AML-193 (cell line): ENCODE data around the gene SKIC8.
A peak's percentile ranks its signal among the peaks of the same experiment; 100 is the strongest.

Experiments used
- DNase-seq, 2 experiments: peaks; one replicate each; lab custom pipeline; 2025; lab: John Stamatoyannopoulos, UW

Gene SKIC8

DNA sequence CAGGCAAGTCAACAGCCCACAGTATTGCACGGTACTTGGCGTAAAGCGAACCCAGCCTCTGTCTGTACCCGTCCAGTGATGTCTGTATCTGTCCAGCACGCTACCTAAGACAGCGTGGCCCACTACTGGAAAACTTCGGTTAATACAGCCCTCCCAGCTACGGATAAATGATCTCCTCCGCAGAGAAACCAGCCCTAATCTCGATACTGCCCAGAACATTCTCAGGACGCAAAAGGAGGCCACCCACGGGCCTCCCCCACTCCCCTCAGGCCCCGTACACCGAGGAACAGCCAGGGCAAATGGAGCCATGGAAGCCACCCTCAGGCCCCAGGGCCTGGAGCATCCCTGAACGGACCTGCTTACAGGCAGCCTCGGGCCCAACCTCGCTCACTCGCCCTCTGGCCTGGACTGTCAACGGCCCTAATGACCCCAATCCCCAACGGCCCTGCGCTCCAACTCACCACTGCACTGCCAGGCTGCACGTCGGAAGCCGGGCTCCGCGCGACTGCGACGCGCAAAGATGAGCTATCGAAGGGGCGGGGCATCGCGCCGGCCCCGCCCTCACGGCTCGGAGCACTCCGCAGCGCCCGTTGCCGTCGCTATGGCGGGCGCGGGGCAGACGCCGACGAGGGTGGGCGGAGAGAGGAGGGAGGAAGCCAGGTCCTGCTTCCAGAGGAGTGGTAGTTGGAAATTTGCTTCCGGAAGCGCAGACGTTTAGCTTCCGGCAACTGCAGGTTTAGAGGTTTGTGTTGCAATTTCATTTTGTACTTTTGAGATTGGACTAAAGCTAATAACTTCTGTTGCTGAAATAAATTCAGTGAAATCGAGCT, at the start of gene SKIC8:
Gene SKIC8 (minus strand): TSS at position 509 of the 830 bp plus-strand sequence. CDS start 3,923 bp downstream, outside the sequence.
- peak; percentile 96 for DNase-seq

DNA sequence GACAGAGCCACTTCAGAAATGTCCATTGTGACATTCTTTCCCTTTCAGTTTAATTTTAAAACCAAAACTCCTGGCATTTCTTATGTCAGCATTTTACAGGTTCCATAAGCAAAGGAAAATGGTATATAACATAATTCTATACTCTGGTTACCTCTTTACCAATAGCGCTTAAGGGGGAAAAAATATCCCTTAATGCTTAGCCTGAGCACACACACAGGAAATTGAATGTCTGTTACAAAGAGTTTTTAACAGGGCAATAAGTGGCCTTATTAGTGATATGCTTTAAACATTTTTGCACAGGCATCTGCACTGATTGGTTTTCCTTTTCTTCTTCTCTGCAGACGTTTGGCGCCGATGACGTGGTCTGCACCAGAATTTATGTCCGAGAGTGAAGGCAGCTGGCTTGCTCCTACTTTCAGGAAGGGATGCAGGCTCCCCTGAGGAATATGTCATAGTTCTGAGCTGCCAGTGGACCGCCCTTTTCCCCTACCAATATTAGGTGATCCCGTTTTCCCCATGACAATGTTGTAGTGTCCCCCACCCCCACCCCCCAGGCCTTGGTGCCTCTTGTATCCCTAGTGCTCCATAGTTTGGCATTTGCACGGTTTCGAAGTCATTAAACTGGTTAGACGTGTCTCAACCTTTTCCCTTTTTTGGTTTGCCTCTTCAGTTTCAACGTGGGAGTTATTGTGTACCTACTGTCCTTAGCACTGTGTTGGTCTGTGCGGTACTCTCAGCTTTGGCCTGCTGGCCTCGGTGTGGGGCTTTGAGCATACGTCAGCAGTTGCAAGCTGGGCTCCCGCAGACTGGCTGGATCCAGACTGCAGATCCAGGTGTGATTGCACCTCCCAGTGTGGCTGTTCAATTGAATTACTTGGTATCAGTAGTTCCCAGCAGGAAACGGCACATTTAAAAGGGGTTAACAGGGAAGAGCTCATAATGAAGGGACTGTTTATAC, 48.5 kb upstream of the SKIC8 start:
- DNase-seq, result no peak

DNA sequence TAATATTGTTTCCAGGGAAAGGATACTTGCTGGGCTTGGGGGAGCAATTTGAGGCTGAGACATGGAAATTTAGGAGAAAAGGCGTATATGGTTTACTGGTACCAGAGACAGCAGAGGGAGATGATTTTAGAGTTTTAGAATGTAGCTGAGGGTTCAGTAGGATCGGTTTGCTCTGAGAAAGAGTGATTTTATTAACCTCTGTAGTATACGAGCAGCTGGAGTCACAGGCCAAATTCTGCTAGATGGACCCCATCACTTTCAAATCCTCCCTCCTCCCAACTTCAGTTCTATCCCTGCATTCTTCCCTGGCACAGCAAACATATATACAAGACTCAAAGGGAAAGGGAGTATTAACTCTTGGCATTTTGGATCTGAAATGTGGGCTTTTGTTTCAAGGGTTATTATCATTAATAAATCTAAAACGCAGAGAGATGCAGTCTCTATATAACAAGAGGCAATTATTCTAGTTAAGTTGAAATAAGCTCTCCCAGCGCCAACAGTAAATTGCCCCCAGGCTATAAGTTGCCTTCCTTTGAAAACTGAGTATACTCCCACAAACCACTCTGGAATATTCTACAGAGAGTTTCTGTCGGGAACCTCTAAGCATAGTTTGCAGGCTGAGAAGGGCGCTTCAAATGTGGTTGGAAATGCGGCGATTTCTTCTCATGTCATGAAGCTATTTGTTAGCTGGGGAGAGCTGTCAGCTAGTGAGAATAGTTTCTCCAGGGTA, 46.2 kb upstream of the SKIC8 start:
- no peak for DNase-seq

DNA sequence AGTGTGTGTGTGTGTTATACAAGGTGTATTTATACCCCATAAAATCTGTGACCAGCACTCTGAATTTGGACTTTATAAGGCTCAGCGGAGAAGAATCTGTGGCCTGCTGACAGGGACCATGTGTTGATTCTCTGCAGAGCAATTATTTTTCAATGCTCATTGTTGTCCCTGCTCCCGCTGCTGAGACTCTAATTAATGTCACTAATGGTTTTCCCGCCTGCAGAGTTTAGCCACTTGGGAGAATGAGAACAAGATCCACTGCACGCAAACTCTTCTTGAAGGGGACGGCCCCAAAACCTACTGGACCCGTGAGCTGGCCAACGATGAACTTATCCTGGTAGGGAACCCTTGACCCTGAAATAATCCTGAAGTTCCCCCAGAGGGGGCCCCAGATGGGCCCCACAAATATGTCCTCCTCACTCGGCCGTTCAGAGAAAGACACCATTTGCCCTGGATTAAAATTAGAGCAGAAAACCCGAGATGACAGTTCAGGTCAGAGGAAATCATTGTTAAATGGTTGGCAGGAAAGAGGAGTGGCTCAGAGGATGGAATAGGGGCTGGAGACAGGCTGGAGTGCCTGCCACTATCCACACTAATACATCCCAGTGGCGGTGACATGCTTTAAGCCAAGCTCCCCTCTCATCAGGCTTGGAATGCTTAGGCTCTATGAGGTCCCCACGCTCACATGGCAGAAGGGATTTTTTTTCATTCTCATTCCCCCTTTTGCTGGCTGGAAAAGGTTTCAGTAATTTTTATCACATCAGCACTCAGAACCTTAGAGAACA, 44.1 kb upstream of the SKIC8 start:
- DNase-seq, result no peak

- DNase-seq, result no peak
Observed at GRCh38 chr15:78342021-78342420, 42.6 kb upstream of the SKIC8 start.

GRCh38 chr15:78341057-78341987, 41.9 kb upstream of the SKIC8 start:
- DNase-seq, result no peak

DNA sequence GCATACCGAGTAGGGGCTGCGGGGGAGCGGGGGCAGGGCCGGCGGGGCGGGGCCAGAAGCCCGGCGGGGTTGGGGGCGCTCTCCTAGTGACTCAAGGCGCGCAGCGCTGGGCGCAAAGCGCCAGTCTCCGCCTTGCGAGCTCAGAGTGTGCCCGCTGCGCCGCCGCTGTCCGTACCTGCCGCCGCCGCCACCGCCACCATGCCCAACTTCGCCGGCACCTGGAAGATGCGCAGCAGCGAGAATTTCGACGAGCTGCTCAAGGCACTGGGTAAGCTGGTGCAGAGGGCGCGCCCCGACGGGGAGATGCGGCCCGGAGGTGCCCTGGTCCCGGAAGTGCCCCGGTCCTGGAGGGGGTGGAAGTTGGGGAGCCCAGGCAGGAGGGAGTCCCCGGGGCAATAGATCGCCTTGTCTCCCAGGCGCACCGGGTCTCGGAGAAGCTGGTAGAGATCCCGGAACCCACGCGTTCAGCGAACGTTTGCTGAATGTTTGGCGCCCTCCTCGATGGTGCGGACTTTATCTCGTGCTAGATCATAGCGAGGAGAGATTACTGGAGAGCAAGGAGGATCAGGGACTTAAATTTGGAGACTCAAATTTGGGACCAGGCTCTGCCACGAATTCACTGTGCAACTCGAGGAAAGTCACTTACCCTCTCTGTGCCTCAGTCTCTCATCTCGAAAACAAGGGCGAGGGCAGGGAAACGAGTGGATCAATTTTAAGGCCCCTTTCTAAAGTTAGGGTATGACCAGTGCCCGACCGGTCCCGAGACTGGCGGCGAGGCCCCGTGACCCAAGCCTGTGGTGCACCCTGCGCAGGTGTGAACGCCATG, 41.0 kb upstream of the SKIC8 start, which contains the start of gene CRABP1:
Gene CRABP1 (plus strand): TSS at position 123 of the 826 bp plus-strand sequence. CDS start 76 bp downstream, at position 199.
- no peak for DNase-seq

- DNase-seq, result no peak
Observed at GRCh38 chr15:78339559-78339958, 40.1 kb upstream of the SKIC8 start.

GRCh38 chr15:78338781-78339180, 39.4 kb upstream of the SKIC8 start:
- no peak for DNase-seq

DNA sequence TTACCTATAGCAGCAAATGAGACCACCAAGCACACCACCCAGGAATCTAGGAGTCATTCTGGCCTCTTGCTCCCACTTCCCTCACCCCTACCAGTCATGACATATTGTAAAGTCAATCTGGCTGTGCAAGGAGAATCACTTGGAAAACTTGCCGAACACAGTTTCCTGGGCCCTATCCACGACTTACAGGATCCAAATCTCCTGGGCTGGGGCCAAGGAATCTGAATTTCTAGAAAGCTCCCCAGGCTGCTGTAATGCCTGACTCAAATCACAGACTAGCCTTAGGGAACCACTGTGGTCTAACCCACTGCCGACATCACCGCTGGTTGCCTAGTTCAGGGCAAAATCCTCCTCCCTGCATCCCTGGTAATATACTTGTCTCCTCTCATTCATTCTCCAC, 36.6 kb upstream of the SKIC8 start:
- no peak for DNase-seq

DNA sequence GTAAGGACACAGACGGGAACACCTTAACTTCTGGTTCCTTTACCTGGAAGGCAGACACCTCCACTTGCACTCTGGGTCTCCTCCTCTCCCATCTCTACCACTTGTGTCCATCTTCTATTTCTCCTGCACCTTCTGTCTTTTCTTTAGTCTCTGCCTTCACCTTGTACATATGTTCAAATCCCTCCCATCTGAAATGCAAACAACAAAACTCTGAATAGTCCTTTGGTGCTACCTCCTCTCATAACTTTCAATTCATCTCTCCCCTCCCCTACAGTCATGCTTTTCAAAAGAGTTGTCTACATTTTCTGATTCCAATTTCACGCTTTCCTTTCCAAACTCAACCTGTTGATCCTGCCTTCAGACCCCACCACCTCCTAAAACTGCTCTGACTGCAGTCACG, 35.4 kb upstream of the SKIC8 start:
- no peak for DNase-seq

DNA sequence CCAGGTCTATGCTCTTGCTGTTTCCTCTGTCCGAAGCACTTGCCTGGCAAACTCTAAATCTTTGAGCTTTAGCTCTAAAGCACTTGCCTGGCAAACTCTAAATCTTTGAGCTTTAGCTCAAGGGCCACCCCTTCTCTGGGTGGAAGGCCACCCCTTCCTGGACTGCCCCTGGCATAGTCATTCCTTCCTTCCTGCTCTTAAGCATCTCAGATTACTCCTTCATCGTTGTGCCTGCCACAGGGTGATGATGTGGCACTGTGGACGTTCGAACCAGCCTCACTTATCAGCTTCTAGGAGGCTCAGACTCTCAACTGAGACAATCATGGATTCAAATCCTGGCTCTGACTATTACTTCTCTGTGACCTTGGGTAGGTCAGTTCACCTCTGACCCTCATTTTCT, 30.2 kb upstream of the SKIC8 start:
- DNase-seq, result no peak

DNA sequence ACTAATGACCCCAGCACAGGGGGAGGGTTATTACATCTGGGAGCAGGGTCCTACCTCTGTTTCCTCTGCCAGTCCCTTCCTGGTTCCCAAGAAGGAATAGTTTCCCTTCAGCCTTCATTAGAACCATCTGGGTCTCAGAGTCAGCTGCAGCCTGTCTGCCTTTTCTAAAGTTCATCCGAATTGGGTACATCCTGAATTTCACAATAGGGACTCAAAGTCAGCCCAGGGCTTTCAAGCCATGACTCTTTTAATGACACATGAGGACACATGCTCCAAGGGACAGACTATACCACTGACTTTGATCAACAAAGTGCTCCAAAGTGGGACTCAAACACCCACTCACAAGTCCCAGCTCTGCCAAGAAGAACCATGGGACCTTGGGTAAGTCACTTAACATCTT, 28.1 kb upstream of the SKIC8 start:
- DNase-seq, result no peak

GRCh38 chr15:78325092-78325843, 25.9 kb upstream of the SKIC8 start:
- no peak for DNase-seq

- no peak for DNase-seq
Observed at GRCh38 chr15:78324144-78324543, 24.7 kb upstream of the SKIC8 start.

DNA sequence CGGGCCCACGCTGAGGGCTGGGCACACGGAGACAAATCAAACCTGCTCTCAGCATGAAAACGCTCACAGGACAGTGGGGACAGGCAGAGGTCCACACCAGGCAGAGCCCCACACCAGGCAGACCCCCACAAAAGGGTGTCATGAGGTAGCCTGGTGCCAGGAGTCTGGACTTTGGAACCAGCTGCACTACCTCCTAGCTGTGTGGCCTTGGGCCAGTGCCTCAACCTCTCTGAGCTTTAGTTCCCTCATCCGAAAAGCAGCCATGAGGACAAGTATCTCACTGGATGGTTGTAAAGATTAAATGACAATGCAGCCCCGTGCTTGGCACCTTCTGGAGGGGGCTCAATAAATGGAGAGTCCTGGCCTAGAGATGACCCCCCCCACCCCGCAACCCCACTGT, 24.3 kb upstream of the SKIC8 start:
- no peak for DNase-seq

DNA sequence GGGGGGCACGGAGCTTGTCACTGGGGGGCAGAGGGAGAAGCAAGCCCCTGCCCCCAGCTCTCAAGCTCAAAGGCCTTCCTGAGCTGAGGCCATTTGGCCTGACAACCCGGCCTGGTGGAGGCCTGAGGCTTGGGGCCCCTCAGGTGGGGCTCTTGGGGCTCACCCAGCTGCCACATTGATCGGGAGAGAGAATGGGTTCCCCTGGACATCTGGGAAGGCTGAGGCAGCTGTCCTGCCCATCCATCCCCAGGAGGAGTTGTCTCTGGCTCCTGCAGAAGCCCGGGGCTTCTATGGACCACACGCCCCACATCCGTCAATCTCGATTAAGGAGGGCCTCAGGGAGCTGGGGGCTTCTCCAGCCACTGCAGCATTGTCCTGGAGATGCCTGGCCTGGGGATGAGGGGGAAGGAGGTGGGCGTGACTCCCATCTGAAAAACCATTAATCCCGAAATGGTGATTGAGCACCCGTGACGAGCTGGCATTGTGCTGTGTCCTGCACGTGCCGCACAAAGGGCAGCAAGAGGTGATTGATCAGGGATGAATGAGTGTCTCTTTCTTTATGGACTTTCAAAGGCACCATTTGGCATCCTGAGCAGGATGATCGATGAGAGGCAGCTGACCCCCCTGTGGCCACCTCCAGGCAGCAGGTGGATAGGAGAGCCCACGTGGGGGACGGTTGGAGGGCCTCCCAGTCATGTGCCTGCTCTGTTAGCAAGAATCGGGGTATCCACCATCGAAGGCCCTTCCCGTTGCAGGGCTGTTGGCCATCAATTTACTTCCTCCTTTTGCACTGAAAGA, 23.5 kb upstream of the SKIC8 start:
- no peak for DNase-seq

GRCh38 chr15:78322243-78322642, 22.8 kb upstream of the SKIC8 start:
- DNase-seq, result no peak
